HG02973 (cell line): ENCODE results near the gene CNIH3.
A peak's percentile ranks its signal among the peaks of the same experiment; 100 is the strongest.

ENCODE experiments used
- ATAC-seq: cut with Tn5 transposase; IDR thresholded peaks from one replicate; pipeline ENCODE4 v1.9.1; 2021; ENCODE audit warnings: moderate library complexity; ENCODE audit not compliant: unreplicated experiment

The CNIH3 gene

GRCh38 chr1:224640587-224640986, 24.5 kb downstream of the CNIH3 start:
- no peak for ATAC-seq

GRCh38 chr1:224641030-224641429, 24.9 kb downstream of the CNIH3 start:
- ATAC-seq: no peak

GRCh38 chr1:224643653-224644052, 27.5 kb downstream of the CNIH3 start:
- no peak for ATAC-seq

GRCh38 chr1:224644553-224645154, 28.5 kb downstream of the CNIH3 start:
- peak; percentile 83 for ATAC-seq

- ATAC-seq: no peak
These were observed 31.3 kb downstream of the CNIH3 start for GRCh38 chr1:224647449-224647848.

GRCh38 chr1:224650290-224650689, 34.2 kb downstream of the CNIH3 start:
- ATAC-seq: no peak

GRCh38 chr1:224651188-224651587, 35.1 kb downstream of the CNIH3 start:
- no peak for ATAC-seq

- ATAC-seq: no peak
These were observed 40.3 kb downstream of the CNIH3 start for GRCh38 chr1:224656392-224656791.

GRCh38 chr1:224660074-224660473, 44.0 kb downstream of the CNIH3 start:
- no peak for ATAC-seq

GRCh38 chr1:224662870-224663269, 46.8 kb downstream of the CNIH3 start:
- no peak for ATAC-seq

GRCh38 chr1:224665016-224665415, 48.9 kb downstream of the CNIH3 start:
- no peak for ATAC-seq

GRCh38 chr1:224666078-224666477, 50.0 kb downstream of the CNIH3 start:
- no peak for ATAC-seq

- ATAC-seq: no peak
These were observed 50.8 kb downstream of the CNIH3 start for GRCh38 chr1:224666913-224667312.

GRCh38 chr1:224668984-224669383, 52.9 kb downstream of the CNIH3 start:
- no peak for ATAC-seq

- no peak for ATAC-seq
These were observed 53.3 kb downstream of the CNIH3 start for GRCh38 chr1:224669403-224669802.

GRCh38 chr1:224670506-224670905, 54.4 kb downstream of the CNIH3 start:
- ATAC-seq: no peak

- no peak for ATAC-seq
These were observed 55.0 kb downstream of the CNIH3 start for GRCh38 chr1:224671076-224671475.

GRCh38 chr1:224673141-224673540, 57.0 kb downstream of the CNIH3 start:
- ATAC-seq: no peak

- no peak for ATAC-seq
These were observed 59.5 kb downstream of the CNIH3 start for GRCh38 chr1:224675590-224675989.

GRCh38 chr1:224676551-224676950, 60.4 kb downstream of the CNIH3 start:
- no peak for ATAC-seq

GRCh38 chr1:224678168-224678567, 62.1 kb downstream of the CNIH3 start:
- no peak for ATAC-seq

GRCh38 chr1:224679606-224680005, 63.5 kb downstream of the CNIH3 start:
- ATAC-seq: no peak

GRCh38 chr1:224681816-224682215, 65.7 kb downstream of the CNIH3 start:
- no peak for ATAC-seq
